Measurements from ENCODE around the gene INHA. TPM values are rescaled to one million over a fixed set of nuclear protein-coding genes. Genes with fewer than 3 reads are reported as not detected.

Gene INHA
- polyA plus RNA-seq, 1 of the 3 experiments (the other 2 are of a cell fraction), result 1.2 TPM

DNA sequence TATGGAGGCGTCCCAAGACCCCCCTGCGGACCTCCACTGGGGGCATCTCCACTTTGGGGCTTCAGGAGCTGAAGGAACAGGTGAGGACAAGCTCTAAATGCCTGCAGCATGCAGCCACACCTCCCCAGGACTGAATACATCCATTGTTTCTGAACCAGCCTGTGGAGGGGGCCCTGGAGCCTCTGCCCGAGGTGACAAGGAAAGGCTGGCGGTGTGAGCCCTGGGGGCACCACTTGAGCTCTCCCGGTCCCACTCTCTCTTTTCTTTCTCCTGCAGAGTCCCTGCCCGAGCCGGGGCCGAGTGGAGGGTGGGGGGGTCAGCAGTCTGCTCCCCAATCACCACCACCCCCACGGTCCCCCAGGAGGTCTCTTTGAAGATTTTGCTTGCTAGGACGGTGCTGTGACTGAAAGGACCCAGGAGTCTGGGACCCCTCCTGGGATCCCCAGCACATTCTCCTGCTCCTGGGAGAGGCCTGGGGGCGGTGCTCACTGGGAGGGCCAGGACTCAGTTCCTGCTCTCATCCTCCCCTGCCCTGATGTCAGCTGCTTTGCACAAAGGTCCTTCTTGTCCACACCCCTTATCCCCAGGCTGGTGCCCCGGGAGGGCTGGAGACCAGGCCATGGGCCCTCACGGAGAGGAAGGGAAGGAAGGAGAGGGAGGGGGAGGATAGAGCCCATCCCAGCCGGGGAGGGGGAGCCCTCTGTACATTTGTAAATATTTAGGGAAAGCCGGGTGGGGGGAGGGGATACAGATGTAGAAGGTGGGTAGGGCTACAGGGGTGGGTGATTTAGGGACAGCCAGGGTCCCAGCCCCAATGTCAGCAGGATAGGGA is 34.2 kb upstream of the INHA start:
- Histone ChIP-seq H3K27ac (ENCODE audit: low read depth in 2 of 2, low read length in 1 of 2) (no peak overlapping the region), H3K9me3 (no peaks in the 10 kb centered on the region), H3K4me2 (no peak overlapping the region), H2AFZ (ENCODE audit: low read depth) (no peak overlapping the region), H3K36me3 (replicated peaks in 1 of 2; ENCODE audit: control insufficient read depth in 1 of 2, insufficient read depth in 2 of 2, low read length in 1 of 2) (peaks cover 9 to 28% of the 10 kb centered on the region in 2 experiments), H3K79me2 (ENCODE audit: insufficient read depth) (peaks cover 9% of the 10 kb centered on the region), H3K4me3 (ENCODE audit: low read depth in 2 of 2, low read length in 1 of 2) (no peak overlapping the region), H3K9ac (no peak overlapping the region), H3K9me2 (no peaks in the 10 kb centered on the region), H3K27me3 (ENCODE audit: insufficient read depth) (no peaks in the 10 kb centered on the region), H3K4me1 (ENCODE audit: control insufficient read depth in 1 of 2, insufficient read depth in 2 of 2, low read depth in 1 of 2, low read length in 1 of 2) (peaks cover 7 to 19% of the 10 kb centered on the region in 2 experiments; a peak in 2 of 4 replicates), H3F3A (replicated peaks; ENCODE audit: insufficient read depth) (peaks cover 6% of the 10 kb centered on the region), H4K20me1 (ENCODE audit: insufficient read depth) (peaks cover 20% of the 10 kb centered on the region)
- CTCF ChIA-PET, result interaction anchor here (0.7 to 62.1 kb wide), 7 partner anchors 10 to 152 kb away, joined by 3 to 2824 read pairs (median 21); partner anchors contain the start of genes ASIC4 and GMPPA
- TF ChIP-seq MAX (IDR thresholded peaks at IDR 0.05; ENCODE audit: low read depth) (no peak), SMC3 (IDR thresholded peaks at IDR 0.05; ENCODE audit: low read depth, low read length) (no peak), NFIC (IDR thresholded peaks at IDR 0.05; ENCODE audit: borderline replicate concordance) (no peak), RAD21 (IDR thresholded peaks at IDR 0.05; ENCODE audit: low read length) (no peak), FOXJ3 (CRISPR knock-in tag; IDR thresholded peaks at IDR 0.05) (no peak), ZBTB33 (IDR thresholded peaks at IDR 0.05; ENCODE audit: borderline replicate concordance, low read depth) (no peak)
- TF ChIP-seq, protein P1, sequence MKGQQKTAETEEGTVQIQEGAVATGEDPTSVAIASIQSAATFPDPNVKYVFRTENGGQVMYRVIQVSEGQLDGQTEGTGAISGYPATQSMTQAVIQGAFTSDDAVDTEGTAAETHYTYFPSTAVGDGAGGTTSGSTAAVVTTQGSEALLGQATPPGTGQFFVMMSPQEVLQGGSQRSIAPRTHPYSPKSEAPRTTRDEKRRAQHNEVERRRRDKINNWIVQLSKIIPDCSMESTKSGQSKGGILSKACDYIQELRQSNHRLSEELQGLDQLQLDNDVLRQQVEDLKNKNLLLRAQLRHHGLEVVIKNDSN (IDR thresholded peaks at IDR 0.05; ENCODE audit: borderline replicate concordance, low read depth), result no peak
- WGBS (ENCODE audit: low lambda C conversion rate), result 58% methylated on average over 7 of the region's 15 CpGs
- POLR2A ChIA-PET, result no interaction called here
- DNase-seq, result no peak

- no peaks in the 10 kb centered on the region for H3K9me2 ChIP-seq
- ChIA-PET CTCF (interaction anchor here (1.7 to 62.1 kb wide), 7 partner anchors 11 to 151 kb away, joined by 7 to 2824 read pairs (median 95); partner anchors contain the start of genes ASIC4 and GMPPA), POLR2A (interaction anchor here (1.0 kb wide), 1 partner anchor 12 kb away, joined by 3 read pairs; no protein-coding TSS in a partner anchor)
- H3K36me3 ChIP-seq (replicated peaks in 1 of 2; ENCODE audit: control insufficient read depth in 1 of 2, insufficient read depth in 2 of 2, low read length in 1 of 2), result peaks cover 9 to 28% of the 10 kb centered on the region in 2 experiments
- 70% methylated on average over 3 of the region's 6 CpGs for WGBS (ENCODE audit: low lambda C conversion rate)
- no peak overlapping the region for H3K4me2 ChIP-seq
- peaks cover 6% of the 10 kb centered on the region for H3F3A ChIP-seq (replicated peaks; ENCODE audit: insufficient read depth)
- peaks cover 7 to 19% of the 10 kb centered on the region in 2 experiments; a peak in 2 of 4 replicates for H3K4me1 ChIP-seq (ENCODE audit: control insufficient read depth in 1 of 2, insufficient read depth in 2 of 2, low read depth in 1 of 2, low read length in 1 of 2)
- peaks cover 13% of the 10 kb centered on the region for H3K79me2 ChIP-seq (ENCODE audit: insufficient read depth)
- TF ChIP-seq, protein P2, sequence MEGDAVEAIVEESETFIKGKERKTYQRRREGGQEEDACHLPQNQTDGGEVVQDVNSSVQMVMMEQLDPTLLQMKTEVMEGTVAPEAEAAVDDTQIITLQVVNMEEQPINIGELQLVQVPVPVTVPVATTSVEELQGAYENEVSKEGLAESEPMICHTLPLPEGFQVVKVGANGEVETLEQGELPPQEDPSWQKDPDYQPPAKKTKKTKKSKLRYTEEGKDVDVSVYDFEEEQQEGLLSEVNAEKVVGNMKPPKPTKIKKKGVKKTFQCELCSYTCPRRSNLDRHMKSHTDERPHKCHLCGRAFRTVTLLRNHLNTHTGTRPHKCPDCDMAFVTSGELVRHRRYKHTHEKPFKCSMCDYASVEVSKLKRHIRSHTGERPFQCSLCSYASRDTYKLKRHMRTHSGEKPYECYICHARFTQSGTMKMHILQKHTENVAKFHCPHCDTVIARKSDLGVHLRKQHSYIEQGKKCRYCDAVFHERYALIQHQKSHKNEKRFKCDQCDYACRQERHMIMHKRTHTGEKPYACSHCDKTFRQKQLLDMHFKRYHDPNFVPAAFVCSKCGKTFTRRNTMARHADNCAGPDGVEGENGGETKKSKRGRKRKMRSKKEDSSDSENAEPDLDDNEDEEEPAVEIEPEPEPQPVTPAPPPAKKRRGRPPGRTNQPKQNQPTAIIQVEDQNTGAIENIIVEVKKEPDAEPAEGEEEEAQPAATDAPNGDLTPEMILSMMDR (IDR thresholded peaks at IDR 0.05), result no peak
- peaks cover 20% of the 10 kb centered on the region for H4K20me1 ChIP-seq (ENCODE audit: insufficient read depth)
- H3K9me3 ChIP-seq, result no peaks in the 10 kb centered on the region
- H3K27ac ChIP-seq (ENCODE audit: low read depth in 2 of 2, low read length in 1 of 2), result no peak overlapping the region
- no peak for DNase-seq
- no peak overlapping the region for H2AFZ ChIP-seq (ENCODE audit: low read depth)
- H3K27me3 ChIP-seq (ENCODE audit: insufficient read depth), result no peaks in the 10 kb centered on the region
- H3K9ac ChIP-seq, result no peak overlapping the region
- H3K4me3 ChIP-seq (ENCODE audit: low read depth in 2 of 2, low read length in 1 of 2), result no peak overlapping the region
Observed at GRCh38 chr2:219538504-219538951, 33.6 kb upstream of the INHA start.
